ENCODE measurements around the gene PHYHD1.

The PHYHD1 gene

DNA sequence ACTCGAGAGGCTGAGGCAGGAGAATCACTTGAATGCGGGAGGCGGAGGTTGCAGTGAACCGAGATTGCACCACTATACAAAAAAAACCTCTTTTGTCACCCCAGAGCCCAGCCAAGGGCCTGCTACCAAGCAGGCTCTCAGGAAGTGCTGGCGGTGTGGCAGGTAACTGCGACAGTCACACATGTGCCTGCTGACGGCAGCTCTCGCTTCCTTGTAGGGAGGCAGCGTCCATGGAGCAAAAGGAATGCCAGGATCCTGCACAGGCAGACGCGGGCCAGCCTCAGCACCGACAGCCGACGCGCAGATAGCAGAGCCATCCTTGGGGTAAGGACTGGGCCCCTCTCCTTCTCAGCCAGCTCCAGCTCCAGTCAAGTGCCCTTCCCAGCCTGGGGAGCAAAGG, 35.0 kb upstream of the PHYHD1 start:
- TF ChIP-seq, protein P1, sequence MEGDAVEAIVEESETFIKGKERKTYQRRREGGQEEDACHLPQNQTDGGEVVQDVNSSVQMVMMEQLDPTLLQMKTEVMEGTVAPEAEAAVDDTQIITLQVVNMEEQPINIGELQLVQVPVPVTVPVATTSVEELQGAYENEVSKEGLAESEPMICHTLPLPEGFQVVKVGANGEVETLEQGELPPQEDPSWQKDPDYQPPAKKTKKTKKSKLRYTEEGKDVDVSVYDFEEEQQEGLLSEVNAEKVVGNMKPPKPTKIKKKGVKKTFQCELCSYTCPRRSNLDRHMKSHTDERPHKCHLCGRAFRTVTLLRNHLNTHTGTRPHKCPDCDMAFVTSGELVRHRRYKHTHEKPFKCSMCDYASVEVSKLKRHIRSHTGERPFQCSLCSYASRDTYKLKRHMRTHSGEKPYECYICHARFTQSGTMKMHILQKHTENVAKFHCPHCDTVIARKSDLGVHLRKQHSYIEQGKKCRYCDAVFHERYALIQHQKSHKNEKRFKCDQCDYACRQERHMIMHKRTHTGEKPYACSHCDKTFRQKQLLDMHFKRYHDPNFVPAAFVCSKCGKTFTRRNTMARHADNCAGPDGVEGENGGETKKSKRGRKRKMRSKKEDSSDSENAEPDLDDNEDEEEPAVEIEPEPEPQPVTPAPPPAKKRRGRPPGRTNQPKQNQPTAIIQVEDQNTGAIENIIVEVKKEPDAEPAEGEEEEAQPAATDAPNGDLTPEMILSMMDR (IDR thresholded peaks at IDR 0.05; ENCODE audit: low read depth, low read length, missing control alignments): no peak
- no peak overlapping the region for H3K4me3 ChIP-seq (ENCODE audit: low read depth, low read length)
- DNase-seq (ENCODE audit: low read depth): no peak

DNA sequence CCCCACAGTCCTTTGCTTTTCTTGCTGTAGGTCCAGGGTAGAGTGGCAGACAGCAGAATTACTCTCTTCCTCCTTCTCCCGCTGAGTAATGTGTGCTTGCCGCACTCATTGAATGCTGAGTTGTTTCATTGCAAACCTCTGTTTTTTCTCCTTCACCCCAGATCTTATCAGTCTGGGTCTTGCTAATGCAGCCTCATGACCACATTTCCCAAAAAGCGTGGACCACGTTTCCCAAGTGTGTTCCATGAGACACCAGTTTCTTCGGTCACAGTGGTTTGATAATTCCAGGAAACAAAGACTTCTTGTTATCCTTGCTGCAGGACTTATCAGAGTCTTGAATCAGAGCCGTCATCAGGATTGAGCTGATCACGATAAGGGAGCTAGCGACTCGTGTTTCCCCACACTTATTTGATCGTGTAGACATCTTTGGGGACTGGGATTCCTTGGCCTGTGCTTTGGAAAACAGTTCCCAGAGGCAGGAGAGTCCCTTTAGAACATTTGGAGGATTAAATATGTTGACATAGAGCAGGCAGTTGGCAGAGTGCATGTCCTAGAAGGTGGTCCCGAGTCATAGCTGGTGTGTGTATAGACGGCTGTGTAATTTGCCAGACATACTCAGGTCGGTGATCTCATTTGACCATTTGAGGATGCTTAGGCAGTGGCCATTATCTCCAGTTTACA, 34.4 kb upstream of the PHYHD1 start:
- no peak overlapping the region for H3K4me3 ChIP-seq (ENCODE audit: low read depth, low read length)
- no peak for DNase-seq (ENCODE audit: low read depth)
- TF ChIP-seq, protein P1 (IDR thresholded peaks at IDR 0.05; ENCODE audit: low read depth, low read length, missing control alignments): no peak

DNA sequence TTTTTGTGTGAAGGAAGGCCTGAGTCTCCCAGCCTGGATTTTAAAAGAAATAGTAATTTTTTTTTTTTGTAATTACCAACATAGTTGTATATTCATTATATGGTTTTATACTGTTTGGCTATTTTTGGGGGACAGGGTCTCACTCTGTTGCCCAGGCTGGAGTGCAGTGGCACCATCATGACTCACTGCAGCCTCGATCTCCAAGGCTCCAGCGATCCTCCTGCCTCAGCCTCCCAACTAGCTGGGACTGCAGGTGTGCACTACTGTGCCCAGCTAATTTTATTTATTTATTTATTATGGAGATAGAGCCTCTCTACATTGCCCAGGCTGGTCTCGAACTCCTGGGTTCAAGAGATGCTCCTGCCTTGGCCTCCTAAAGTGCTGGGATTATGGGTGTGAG, 33.7 kb upstream of the PHYHD1 start:
- TF ChIP-seq, protein P1 (IDR thresholded peaks at IDR 0.05; ENCODE audit: low read depth, low read length, missing control alignments): no peak
- no peak overlapping the region for H3K4me3 ChIP-seq (ENCODE audit: low read depth, low read length)
- DNase-seq (ENCODE audit: low read depth): no peak

GRCh38 chr9:128887914-128888350, 32.9 kb upstream of the PHYHD1 start:
- TF ChIP-seq, protein P1 (IDR thresholded peaks at IDR 0.05; ENCODE audit: low read depth, low read length, missing control alignments): no peak
- no peak for DNase-seq (ENCODE audit: low read depth)

GRCh38 chr9:128891321-128892220, 29.2 kb upstream of the PHYHD1 start:
- TF ChIP-seq, protein P1 (IDR thresholded peaks at IDR 0.05; ENCODE audit: low read depth, low read length, missing control alignments): no peak
- no peak for DNase-seq (ENCODE audit: low read depth)
- H3K4me3 ChIP-seq (ENCODE audit: low read depth, low read length): no peak overlapping the region

More at GRCh38 chr9:128887914-128888350, 32.9 kb upstream of the PHYHD1 start:
- no peak overlapping the region for H3K4me3 ChIP-seq (ENCODE audit: low read depth, low read length)

- TF ChIP-seq, protein P1 (IDR thresholded peaks at IDR 0.05; ENCODE audit: low read depth, low read length, missing control alignments): no peak
- DNase-seq (ENCODE audit: low read depth): no peak
- no peak overlapping the region for H3K4me3 ChIP-seq (ENCODE audit: low read depth, low read length)
Observed at GRCh38 chr9:128892221-128892921, 28.4 kb upstream of the PHYHD1 start.

Measured in GM12864 (cell line).